GM13976 (cell line): Measurements from ENCODE around the gene ERAS.
"Not testable (repeated sequence)": the region's sequence is repeated elsewhere in the genome, so short reads cannot be mapped to it uniquely, and the experiment has no call there.

Experiments
- DNase-seq: peaks from one replicate; pipeline ENCODE4 v3.0.0; 2012; ENCODE audit warnings: low spot score
- CTCF ChIP-seq: IDR thresholded peaks from 2 replicates; pipeline ENCODE4 v1.5.1; 2012; ENCODE audit warnings: borderline replicate concordance, mild to moderate bottlenecking; ENCODE audit not compliant: insufficient read depth; ENCODE audit errors: extremely low read depth, missing control alignments, control extremely low read depth
- in situ Hi-C: fragments of 300-500 bp; cut with MboI; formaldehyde crosslinking; loops from one replicate; pipeline ENCODE4 v1.12.0; 2022; ENCODE audit warnings: low sequenced_read_pairs, mixed read lengths, inconsistent platforms; ENCODE audit not compliant: unreplicated experiment

Gene ERAS

GRCh38 chrX:48848847-48849246, 22.5 kb downstream of the ERAS start:
- TF ChIP-seq CTCF, result no peak
- DNase-seq, result no peak
- in situ Hi-C loops, result no loop called here

GRCh38 chrX:48852857-48853256, 26.5 kb downstream of the ERAS start:
- TF ChIP-seq CTCF, result no peak
- DNase-seq, result no peak
- in situ Hi-C loops, result no loop called here

- DNase-seq, in situ Hi-C loops: not testable (repeated sequence)
Measured at GRCh38 chrX:48853494-48853893, 27.2 kb downstream of the ERAS start.

- DNase-seq, in situ Hi-C loops: not testable (repeated sequence)
Measured at GRCh38 chrX:48854121-48854804, 27.9 kb downstream of the ERAS start.

GRCh38 chrX:48854898-48855297, 28.6 kb downstream of the ERAS start:
- DNase-seq, result no peak
- TF ChIP-seq CTCF, result no peak
- in situ Hi-C loops, result no loop called here

GRCh38 chrX:48864210-48864609, 37.9 kb downstream of the ERAS start:
- no peak for TF ChIP-seq CTCF
- no peak for DNase-seq
- in situ Hi-C loops, result no loop called here

- in situ Hi-C loops, DNase-seq: not testable (repeated sequence)
Measured at GRCh38 chrX:48872017-48872416, 45.7 kb downstream of the ERAS start.

- DNase-seq, in situ Hi-C loops: not testable (repeated sequence)
Measured at GRCh38 chrX:48876944-48877343, 50.6 kb downstream of the ERAS start.
